Measurements from ENCODE around the gene RGP1.

DNA sequence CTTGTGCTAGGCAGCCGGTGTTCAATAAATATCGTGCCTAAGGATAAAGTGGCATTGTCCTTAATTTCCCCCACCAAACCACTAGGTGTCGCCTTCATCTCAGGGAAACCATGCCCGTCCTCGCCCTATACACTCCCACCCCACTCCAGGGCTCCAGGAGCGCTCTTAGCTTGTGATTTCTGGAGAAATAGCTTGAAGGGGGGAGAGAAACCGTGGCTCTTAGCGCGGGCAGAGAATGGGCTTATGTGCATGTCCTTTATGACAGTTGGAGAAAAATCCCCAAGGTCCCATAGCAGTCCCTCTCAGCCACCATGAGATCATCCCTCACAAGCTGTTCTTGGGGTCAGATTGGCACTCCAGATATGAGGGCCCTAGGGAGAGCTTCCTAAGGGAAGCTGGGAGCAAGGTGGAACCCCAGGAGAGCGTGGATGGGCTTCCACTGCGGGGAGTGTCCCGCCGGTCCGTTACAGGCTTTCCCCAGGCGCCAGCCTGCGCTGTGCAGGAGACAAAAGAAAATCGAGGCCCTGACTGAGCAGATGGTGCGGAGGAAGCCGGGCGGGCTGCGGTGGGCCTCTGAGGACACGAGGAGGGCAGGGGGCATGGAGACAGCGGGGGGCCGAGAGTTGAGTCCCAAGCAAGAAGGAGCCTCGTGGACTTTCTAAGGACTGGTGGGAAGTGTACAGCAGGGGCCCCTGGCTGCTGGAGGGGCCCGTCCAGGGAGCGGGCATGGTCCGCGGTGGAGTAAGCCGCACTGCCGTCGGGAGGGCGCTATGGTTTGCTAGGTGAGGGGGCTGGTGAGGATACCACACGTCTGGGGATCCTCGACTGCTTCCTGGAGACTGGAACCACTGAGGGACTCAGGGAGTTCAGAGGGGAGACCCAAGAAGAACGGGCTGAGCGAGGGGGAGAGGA, 41.6 kb downstream of the RGP1 start:
- TF ChIP-seq, protein P1, sequence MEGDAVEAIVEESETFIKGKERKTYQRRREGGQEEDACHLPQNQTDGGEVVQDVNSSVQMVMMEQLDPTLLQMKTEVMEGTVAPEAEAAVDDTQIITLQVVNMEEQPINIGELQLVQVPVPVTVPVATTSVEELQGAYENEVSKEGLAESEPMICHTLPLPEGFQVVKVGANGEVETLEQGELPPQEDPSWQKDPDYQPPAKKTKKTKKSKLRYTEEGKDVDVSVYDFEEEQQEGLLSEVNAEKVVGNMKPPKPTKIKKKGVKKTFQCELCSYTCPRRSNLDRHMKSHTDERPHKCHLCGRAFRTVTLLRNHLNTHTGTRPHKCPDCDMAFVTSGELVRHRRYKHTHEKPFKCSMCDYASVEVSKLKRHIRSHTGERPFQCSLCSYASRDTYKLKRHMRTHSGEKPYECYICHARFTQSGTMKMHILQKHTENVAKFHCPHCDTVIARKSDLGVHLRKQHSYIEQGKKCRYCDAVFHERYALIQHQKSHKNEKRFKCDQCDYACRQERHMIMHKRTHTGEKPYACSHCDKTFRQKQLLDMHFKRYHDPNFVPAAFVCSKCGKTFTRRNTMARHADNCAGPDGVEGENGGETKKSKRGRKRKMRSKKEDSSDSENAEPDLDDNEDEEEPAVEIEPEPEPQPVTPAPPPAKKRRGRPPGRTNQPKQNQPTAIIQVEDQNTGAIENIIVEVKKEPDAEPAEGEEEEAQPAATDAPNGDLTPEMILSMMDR (IDR thresholded peaks at IDR 0.05; ENCODE audit: low read depth, low read length): peak; percentile 92
- TF ChIP-seq EZH2phosphoT487 (IDR thresholded peaks at IDR 0.05; ENCODE audit: low read depth): no peak

All from OCI-LY3 (cell line).